HepG2 (cell line): Measurements from ENCODE around the gene GGNBP2. TPM values are rescaled to one million over a fixed set of nuclear protein-coding genes. Genes with fewer than 3 reads are reported as not detected.

Experiments
- FIP1L1 ChIP-seq: fragments of 200-400 bp; formaldehyde crosslinking; IDR thresholded peaks from 2 replicates; pipeline ENCODE4 v1.6.1; 2018; ENCODE audit warnings: low read depth, mild to moderate bottlenecking, low read length, moderate library complexity, borderline replicate concordance; ENCODE audit not compliant: insufficient read depth
- HCFC1 ChIP-seq: fragments of 150-350 bp; IDR thresholded peaks from 2 replicates; pipeline ENCODE4 v1.6.1; 2014; ENCODE audit warnings: low read depth, low read length
- HNRNPUL1 ChIP-seq: fragments of 200-400 bp; formaldehyde crosslinking; IDR thresholded peaks from 2 replicates; pipeline ENCODE4 v1.6.1; 2017; ENCODE audit warnings: low read depth, mild to moderate bottlenecking, low read length, moderate library complexity
- JUNB ChIP-seq: sonication (generic); formaldehyde crosslinking; IDR thresholded peaks from 2 replicates; pipeline ENCODE4 v1.8.0; 2022; ENCODE audit warnings: missing genetic modification reagents, mild to moderate bottlenecking, borderline replicate concordance
- SAP130 ChIP-seq: IDR thresholded peaks from 2 replicates; pipeline ENCODE4 v1.6.1; 2016; ENCODE audit warnings: low read depth
- SIX4 ChIP-seq: sonication (generic); formaldehyde crosslinking; IDR thresholded peaks from 2 replicates; pipeline ENCODE4 v1.4.0; 2020; ENCODE audit warnings: missing genetic modification reagents
- TCF12 ChIP-seq, 2 experiments: fragments of 450-650 bp in 1 of 2; sonication (generic) in 1 of 2; formaldehyde crosslinking in 1 of 2; IDR thresholded peaks; 2 replicates each; pipeline versions ENCODE4 v1.6.1 to v1.8.0; 2017 to 2022; ENCODE audit warnings: antibody characterized with exemption in 1 of 2, mild to moderate bottlenecking in 1 of 2, missing genetic modification reagents in 1 of 2, moderate library complexity in 1 of 2
- ZFX ChIP-seq: sonication (generic); formaldehyde crosslinking; IDR thresholded peaks from 2 replicates; pipeline ENCODE4 v1.4.0; 2020; ENCODE audit warnings: mild to moderate bottlenecking, low read depth, missing genetic modification reagents, moderate library complexity
- ZFY ChIP-seq: sonication (generic); formaldehyde crosslinking; IDR thresholded peaks from 2 replicates; pipeline ENCODE4 v1.4.0; 2020; ENCODE audit warnings: missing genetic modification reagents
- ZNF317 ChIP-seq: sonication (generic); formaldehyde crosslinking; IDR thresholded peaks from 2 replicates; pipeline ENCODE4 v1.5.0; 2020; ENCODE audit warnings: mild to moderate bottlenecking, missing genetic modification reagents
- ZNF546 ChIP-seq: sonication (generic); formaldehyde crosslinking; conservative IDR thresholded peaks from 2 replicates; pipeline ENCODE4 v1.8.1; 2023; ENCODE audit warnings: mild to moderate bottlenecking, missing genetic modification reagents
- ZNF605 ChIP-seq: sonication (generic); formaldehyde crosslinking; IDR thresholded peaks from 2 replicates; pipeline ENCODE4 v1.8.0; 2022; ENCODE audit warnings: mild to moderate bottlenecking, missing genetic modification reagents
- ZNF709 ChIP-seq: sonication (generic); formaldehyde crosslinking; IDR thresholded peaks from 2 replicates; pipeline ENCODE4 v1.5.0; 2020; ENCODE audit warnings: mild to moderate bottlenecking, missing genetic modification reagents
- ZNF761 ChIP-seq: sonication (generic); formaldehyde crosslinking; conservative IDR thresholded peaks from 2 replicates; pipeline ENCODE4 v1.4.0; 2020; ENCODE audit warnings: mild to moderate bottlenecking, missing genetic modification reagents
- ZNF777 ChIP-seq: sonication (generic); formaldehyde crosslinking; IDR thresholded peaks from 2 replicates; pipeline ENCODE4 v1.4.0; 2020; ENCODE audit warnings: missing genetic modification reagents
- ZSCAN12 ChIP-seq: sonication (generic); formaldehyde crosslinking; IDR thresholded peaks from 2 replicates; pipeline ENCODE4 v1.9.0; 2021; ENCODE audit warnings: mild to moderate bottlenecking, missing genetic modification reagents
- polyA plus RNA-seq, 8 experiments: library from polyadenylated mRNA; depleted of rRNA in 3 of 8; stranded (reverse) in 7 of 8; unstranded in 1 of 8; fragments of >200 nt; fragmentation: Illumina TruSeq in 4 of 8; extraction: Trizol in 4 of 8; gene quantifications; 2 replicates each; pipeline versions ENCODE4 v1.2.1 to v1.2.3, GENCODE V29; 2011 to 2016; ENCODE audit warnings: low read depth in 4 of 8, missing spikeins in 1 of 8, mixed read lengths in 1 of 8; ENCODE audit not compliant: insufficient read depth in 1 of 8
- total RNA-seq, 5 experiments: library from RNA; depleted of rRNA; stranded (reverse); fragments of >200 nt; fragmentation: Illumina TruSeq; extraction: Trizol; gene quantifications; 2 replicates each; pipeline ENCODE4 v1.2.3, GENCODE V29; 2016; ENCODE audit warnings: low read depth in 1 of 5
- TF ChIP-seq, protein P1 (sequence below): sonication (generic); formaldehyde crosslinking; IDR thresholded peaks from 2 replicates; pipeline ENCODE4 v1.8.1; 2022; ENCODE audit warnings: mild to moderate bottlenecking, missing genetic modification reagents
- TF ChIP-seq, protein P2 (sequence below): sonication (generic); formaldehyde crosslinking; IDR thresholded peaks from 2 replicates; pipeline ENCODE4 v1.4.0; 2020; ENCODE audit warnings: missing genetic modification reagents
- TF ChIP-seq, protein P3 (sequence below): sonication (generic); formaldehyde crosslinking; conservative IDR thresholded peaks from 2 replicates; pipeline ENCODE4 v1.4.0; 2020; ENCODE audit warnings: missing genetic modification reagents
- TF ChIP-seq, protein P4 (sequence below): sonication (generic); formaldehyde crosslinking; IDR thresholded peaks from 2 replicates; pipeline ENCODE4 v1.4.0; 2020; ENCODE audit warnings: missing genetic modification reagents
- TF ChIP-seq, protein P5 (sequence below): sonication (generic); formaldehyde crosslinking; IDR thresholded peaks from 2 replicates; pipeline ENCODE4 v1.8.1; 2023; ENCODE audit warnings: mild to moderate bottlenecking, moderate library complexity, missing genetic modification reagents

Gene GGNBP2
- total and polyA plus RNA-seq, 2 of the 13 experiments (the other 11 are each of a cell fraction or from before 2014, with no cell fraction given) = 53.3 to 84.2 TPM

DNA sequence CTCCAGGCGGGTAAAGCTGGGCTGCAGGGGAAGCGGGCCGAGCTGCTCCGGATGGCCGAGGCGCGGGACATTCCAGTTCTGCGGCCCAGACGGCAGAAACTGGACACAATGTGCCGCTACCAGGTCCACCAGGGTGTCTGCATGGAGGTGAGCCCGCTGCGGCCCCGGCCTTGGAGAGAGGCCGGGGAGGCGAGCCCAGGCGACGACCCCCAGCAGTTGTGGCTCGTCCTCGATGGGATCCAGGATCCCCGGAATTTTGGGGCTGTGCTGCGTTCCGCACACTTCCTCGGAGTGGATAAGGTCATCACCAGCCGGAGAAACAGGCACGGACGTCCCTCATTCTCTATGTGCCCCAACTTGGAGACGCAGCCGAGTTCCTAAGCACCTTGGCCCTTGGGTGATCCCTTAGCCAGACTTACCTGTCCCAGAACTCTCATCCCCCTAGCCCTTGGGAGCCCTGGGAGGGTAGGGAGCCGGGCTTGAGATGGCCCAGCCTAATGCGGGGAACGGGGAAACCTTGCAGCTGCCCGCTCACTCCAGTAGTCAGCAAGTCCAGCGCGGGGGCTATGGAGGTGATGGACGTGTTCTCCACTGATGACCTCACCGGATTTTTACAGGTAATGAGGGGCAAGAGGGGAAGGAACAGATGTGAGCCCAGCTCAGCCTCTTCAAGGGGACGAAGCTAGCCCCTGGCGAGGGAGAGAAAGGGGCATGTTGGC, 57.5 kb downstream of the GGNBP2 start (continued):
- TF ChIP-seq ZFX (CRISPR knock-in tag) (0 out of 2 replicates have a peak, but pooled peaks have one; percentile 41), HCFC1 (no peak), ZNF777 (CRISPR knock-in tag) (peak; percentile 10; the same call in 1 of the 2 replicates), SAP130 (CRISPR knock-in tag) (no peak), HNRNPUL1 (no peak), ZFY (peak; percentile 52; the same call in 1 of the 2 replicates), ZNF317 (CRISPR knock-in tag) (no peak), ZNF761 (CRISPR knock-in tag) (no peak), ZSCAN12 (no peak), JUNB (CRISPR knock-in tag) (no peak), ZNF709 (CRISPR knock-in tag) (no peak), SIX4 (no peak), ZNF546 (no peak), TCF12 (IDR thresholded peaks at IDR 0.05) (no peak), TCF12 (CRISPR knock-in tag; IDR thresholded peaks at IDR 0.05) (0 out of 2 replicates have a peak, but pooled peaks have one; percentile 9), FIP1L1 (no peak), ZNF605 (peak; percentile 27; the same call in 1 of the 2 replicates)
- TF ChIP-seq, protein P1, sequence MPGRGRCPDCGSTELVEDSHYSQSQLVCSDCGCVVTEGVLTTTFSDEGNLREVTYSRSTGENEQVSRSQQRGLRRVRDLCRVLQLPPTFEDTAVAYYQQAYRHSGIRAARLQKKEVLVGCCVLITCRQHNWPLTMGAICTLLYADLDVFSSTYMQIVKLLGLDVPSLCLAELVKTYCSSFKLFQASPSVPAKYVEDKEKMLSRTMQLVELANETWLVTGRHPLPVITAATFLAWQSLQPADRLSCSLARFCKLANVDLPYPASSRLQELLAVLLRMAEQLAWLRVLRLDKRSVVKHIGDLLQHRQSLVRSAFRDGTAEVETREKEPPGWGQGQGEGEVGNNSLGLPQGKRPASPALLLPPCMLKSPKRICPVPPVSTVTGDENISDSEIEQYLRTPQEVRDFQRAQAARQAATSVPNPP = no peak
- TF ChIP-seq, protein P2, sequence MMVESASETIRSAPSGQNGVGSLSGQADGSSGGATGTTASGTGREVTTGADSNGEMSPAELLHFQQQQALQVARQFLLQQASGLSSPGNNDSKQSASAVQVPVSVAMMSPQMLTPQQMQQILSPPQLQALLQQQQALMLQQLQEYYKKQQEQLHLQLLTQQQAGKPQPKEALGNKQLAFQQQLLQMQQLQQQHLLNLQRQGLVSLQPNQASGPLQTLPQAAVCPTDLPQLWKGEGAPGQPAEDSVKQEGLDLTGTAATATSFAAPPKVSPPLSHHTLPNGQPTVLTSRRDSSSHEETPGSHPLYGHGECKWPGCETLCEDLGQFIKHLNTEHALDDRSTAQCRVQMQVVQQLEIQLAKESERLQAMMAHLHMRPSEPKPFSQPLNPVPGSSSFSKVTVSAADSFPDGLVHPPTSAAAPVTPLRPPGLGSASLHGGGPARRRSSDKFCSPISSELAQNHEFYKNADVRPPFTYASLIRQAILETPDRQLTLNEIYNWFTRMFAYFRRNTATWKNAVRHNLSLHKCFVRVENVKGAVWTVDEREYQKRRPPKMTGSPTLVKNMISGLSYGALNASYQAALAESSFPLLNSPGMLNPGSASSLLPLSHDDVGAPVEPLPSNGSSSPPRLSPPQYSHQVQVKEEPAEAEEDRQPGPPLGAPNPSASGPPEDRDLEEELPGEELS = no peak
- TF ChIP-seq, protein P3, sequence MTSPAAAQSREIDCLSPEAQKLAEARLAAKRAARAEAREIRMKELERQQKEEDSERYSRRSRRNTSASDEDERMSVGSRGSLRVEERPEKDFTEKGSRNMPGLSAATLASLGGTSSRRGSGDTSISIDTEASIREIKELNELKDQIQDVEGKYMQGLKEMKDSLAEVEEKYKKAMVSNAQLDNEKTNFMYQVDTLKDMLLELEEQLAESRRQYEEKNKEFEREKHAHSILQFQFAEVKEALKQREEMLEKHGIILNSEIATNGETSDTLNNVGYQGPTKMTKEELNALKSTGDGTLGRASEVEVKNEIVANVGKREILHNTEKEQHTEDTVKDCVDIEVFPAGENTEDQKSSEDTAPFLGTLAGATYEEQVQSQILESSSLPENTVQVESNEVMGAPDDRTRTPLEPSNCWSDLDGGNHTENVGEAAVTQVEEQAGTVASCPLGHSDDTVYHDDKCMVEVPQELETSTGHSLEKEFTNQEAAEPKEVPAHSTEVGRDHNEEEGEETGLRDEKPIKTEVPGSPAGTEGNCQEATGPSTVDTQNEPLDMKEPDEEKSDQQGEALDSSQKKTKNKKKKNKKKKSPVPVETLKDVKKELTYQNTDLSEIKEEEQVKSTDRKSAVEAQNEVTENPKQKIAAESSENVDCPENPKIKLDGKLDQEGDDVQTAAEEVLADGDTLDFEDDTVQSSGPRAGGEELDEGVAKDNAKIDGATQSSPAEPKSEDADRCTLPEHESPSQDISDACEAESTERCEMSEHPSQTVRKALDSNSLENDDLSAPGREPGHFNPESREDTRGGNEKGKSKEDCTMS = no peak
- TF ChIP-seq, protein P4, sequence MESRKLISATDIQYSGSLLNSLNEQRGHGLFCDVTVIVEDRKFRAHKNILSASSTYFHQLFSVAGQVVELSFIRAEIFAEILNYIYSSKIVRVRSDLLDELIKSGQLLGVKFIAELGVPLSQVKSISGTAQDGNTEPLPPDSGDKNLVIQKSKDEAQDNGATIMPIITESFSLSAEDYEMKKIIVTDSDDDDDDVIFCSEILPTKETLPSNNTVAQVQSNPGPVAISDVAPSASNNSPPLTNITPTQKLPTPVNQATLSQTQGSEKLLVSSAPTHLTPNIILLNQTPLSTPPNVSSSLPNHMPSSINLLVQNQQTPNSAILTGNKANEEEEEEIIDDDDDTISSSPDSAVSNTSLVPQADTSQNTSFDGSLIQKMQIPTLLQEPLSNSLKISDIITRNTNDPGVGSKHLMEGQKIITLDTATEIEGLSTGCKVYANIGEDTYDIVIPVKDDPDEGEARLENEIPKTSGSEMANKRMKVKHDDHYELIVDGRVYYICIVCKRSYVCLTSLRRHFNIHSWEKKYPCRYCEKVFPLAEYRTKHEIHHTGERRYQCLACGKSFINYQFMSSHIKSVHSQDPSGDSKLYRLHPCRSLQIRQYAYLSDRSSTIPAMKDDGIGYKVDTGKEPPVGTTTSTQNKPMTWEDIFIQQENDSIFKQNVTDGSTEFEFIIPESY (CRISPR knock-in tag) = no peak
- TF ChIP-seq, protein P5, sequence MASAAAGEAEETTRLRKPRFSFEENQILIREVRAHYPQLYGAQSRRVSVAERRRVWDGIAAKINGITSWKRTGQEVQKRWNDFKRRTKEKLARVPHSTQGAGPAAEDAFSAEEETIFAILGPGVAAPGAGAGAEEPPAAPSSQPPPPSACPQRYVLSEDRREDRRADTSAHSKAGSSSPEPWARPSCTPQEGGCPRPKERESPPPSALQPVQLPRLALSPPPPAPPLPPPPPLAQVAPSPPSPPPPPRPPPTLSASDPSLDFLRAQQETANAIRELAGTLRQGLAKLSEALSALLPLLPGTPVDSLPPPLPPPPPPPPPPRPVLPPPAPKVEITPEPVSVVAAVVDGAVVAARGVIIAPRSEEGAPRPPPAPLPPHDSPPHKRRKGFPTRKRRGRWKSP (CRISPR knock-in tag) = 0 out of 2 replicates have a peak, but pooled peaks have one; percentile 46
